Measurements from ENCODE around the gene THOC6.

GRCh38 chr16:2976673-2977072, 47.2 kb upstream of the THOC6 start:
- TF ChIP-seq EP300 (IDR thresholded peaks at IDR 0.05): no peak
- TF ChIP-seq POLR2A (IDR thresholded peaks at IDR 0.05): no peak
- TF ChIP-seq, protein P1, sequence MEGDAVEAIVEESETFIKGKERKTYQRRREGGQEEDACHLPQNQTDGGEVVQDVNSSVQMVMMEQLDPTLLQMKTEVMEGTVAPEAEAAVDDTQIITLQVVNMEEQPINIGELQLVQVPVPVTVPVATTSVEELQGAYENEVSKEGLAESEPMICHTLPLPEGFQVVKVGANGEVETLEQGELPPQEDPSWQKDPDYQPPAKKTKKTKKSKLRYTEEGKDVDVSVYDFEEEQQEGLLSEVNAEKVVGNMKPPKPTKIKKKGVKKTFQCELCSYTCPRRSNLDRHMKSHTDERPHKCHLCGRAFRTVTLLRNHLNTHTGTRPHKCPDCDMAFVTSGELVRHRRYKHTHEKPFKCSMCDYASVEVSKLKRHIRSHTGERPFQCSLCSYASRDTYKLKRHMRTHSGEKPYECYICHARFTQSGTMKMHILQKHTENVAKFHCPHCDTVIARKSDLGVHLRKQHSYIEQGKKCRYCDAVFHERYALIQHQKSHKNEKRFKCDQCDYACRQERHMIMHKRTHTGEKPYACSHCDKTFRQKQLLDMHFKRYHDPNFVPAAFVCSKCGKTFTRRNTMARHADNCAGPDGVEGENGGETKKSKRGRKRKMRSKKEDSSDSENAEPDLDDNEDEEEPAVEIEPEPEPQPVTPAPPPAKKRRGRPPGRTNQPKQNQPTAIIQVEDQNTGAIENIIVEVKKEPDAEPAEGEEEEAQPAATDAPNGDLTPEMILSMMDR (IDR thresholded peaks at IDR 0.05): no peak

Data from ovary (tissue), 3 donors.